Body of pancreas (tissue), 4 donors: ENCODE data around the gene DHX57.

ENCODE experiments used
- POLR2A ChIP-seq, 3 donors: fragments of 450-650 bp; IDR thresholded peaks; one replicate each; pipeline ENCODE4 v1.6.1; 2016; ENCODE audit warnings: antibody characterized with exemption in 3 of 3, mild to moderate bottlenecking in 2 of 3
- TF ChIP-seq, protein P1 (sequence below), 7 experiments: fragments of 450-650 bp in 4 of 7; fragments of 200-600 bp in 3 of 7; sonication (generic) in 3 of 7; IDR thresholded peaks; one replicate each; pipeline ENCODE4 v1.5.1; 2016 to 2019; ENCODE audit warnings: antibody characterized with exemption in 7 of 7

- TF ChIP-seq, protein P1, sequence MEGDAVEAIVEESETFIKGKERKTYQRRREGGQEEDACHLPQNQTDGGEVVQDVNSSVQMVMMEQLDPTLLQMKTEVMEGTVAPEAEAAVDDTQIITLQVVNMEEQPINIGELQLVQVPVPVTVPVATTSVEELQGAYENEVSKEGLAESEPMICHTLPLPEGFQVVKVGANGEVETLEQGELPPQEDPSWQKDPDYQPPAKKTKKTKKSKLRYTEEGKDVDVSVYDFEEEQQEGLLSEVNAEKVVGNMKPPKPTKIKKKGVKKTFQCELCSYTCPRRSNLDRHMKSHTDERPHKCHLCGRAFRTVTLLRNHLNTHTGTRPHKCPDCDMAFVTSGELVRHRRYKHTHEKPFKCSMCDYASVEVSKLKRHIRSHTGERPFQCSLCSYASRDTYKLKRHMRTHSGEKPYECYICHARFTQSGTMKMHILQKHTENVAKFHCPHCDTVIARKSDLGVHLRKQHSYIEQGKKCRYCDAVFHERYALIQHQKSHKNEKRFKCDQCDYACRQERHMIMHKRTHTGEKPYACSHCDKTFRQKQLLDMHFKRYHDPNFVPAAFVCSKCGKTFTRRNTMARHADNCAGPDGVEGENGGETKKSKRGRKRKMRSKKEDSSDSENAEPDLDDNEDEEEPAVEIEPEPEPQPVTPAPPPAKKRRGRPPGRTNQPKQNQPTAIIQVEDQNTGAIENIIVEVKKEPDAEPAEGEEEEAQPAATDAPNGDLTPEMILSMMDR (IDR thresholded peaks at IDR 0.05), result no peak
- no peak for TF ChIP-seq POLR2A (IDR thresholded peaks at IDR 0.05)
These were observed 35.5 kb upstream of the DHX57 start for GRCh38 chr2:38911191-38911590.
